Activated gamma-delta T cell treated with anti-CD3 and anti-CD28 coated beads, Interleukin-2, amount 50 U/mL, for 16 hours (primary cell): Measurements from ENCODE around the gene TNRC18.
"Not testable (repeated sequence)": the region's sequence is repeated elsewhere in the genome, so short reads cannot be mapped to it uniquely, and the experiment has no call there.

ENCODE experiments used
- DNase-seq: peaks from one replicate; pipeline ENCODE4 v3.0.0-alpha.2; 2020; ENCODE audit warnings: low read depth

Gene TNRC18

GRCh38 chr7:5267829-5268228 lies 155.8 kb downstream of the TNRC18 start:
- not testable (repeated sequence) for DNase-seq

GRCh38 chr7:5266191-5267028 lies 157.2 kb downstream of the TNRC18 start:
- DNase-seq: no peak

GRCh38 chr7:5265320-5266190 lies 158.1 kb downstream of the TNRC18 start:
- DNase-seq: no peak

DNA sequence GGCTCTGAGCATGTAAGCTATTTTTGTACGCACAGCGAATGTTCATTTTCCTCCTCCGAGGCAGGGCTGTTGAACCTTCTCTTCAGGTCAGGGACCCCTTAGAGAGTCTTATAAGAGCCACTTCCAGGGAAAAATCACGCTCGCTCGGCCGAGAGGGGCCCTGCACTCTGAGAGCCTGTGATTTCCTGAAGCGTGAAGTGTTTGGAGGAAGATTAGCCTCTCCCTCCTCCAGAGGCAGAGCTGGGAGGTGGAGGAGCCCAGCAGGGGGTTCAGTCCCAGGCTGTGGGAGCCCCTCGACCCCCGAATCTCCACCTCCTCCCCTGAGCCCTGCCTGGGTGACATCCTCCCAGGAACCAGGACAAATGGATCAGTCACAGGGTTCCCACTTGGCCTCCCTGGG lies 160.6 kb downstream of the TNRC18 start:
- not testable (repeated sequence) for DNase-seq

DNA sequence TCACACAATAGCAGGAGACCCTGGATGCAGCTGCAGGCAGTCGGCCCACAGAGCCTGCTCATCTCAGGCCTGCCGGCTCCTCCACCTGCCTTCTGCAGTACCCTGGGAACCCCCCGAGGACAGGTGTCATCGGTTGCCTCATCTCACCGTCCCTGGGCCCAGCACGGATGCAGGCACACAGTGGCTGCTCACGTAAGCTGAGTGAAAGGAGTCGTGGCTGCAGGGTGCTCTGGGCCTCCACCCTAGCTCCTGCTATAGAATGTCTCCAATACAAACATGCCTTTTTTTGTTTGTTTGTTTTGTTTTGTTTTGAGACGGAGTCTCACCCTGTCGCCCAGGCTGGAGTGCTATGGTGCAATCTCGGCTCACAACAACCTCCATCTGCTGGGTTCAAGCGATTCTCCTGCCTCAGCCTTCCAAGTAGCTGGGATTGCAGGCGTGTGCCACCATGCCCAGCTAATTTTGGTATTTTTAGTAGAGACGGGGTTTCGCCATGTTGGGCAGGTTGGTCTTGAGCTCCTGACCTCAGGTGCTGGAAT lies 163.0 kb downstream of the TNRC18 start:
- DNase-seq: not testable (repeated sequence)
